ENCODE measurements around the gene ANKMY1. TPM values are rescaled to one million over a fixed set of nuclear protein-coding genes. Genes with fewer than 3 reads are reported as not detected.

Gene ANKMY1
- total and polyA plus RNA-seq, 2 experiments from 2014 or later: 2.3 to 8.9 TPM

DNA sequence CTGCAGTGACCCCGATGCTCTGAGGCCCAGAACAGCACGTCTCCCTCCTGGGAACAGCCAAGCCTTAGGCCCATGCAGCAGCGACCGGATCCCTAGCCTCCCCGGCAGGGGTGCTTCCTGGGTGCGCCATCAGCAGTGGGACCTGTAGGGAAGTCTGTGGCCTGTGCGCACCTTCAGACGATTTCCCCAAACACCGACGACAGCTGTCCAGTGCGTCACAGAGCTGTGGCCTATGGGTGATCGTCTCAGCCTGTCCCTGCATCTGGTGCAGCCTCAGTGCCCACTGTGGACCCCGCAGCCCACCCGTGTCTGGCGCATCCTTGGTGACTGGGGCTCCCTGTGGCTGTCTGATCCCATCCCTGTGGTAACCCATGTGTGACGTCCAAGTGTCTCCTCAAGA is 113.3 kb downstream of the ANKMY1 start:
- H3K4me1 Mint-ChIP-seq: peaks cover under 1% of the 10 kb centered on the region; the same call in 2 of the 3 replicates
- no peak for ATAC-seq
- Histone ChIP-seq H3K4me1 (ENCODE audit: insufficient read depth) (no peaks in the 10 kb centered on the region), H3K27ac (ENCODE audit: low read depth) (no peak overlapping the region), H3K4me2 (no peak overlapping the region), H3F3A (replicated peaks; ENCODE audit: low read depth) (no peaks in the 10 kb centered on the region), H4K20me1 (replicated peaks; ENCODE audit: insufficient read depth) (no peaks in the 10 kb centered on the region), H3K9me2 (ENCODE audit: insufficient read depth) (no peaks in the 10 kb centered on the region), H3K79me2 (replicated peaks; ENCODE audit: insufficient read depth) (no peaks in the 10 kb centered on the region), H3K27me3 (ENCODE audit: insufficient read depth) (no peaks in the 10 kb centered on the region), H3K36me3 (ENCODE audit: insufficient read depth) (no peaks in the 10 kb centered on the region), H3K4me3 (no peak overlapping the region), H2AFZ (no peak overlapping the region)
- no peak overlapping the region for H3K4me3 Mint-ChIP-seq
- peaks cover 5% of the 10 kb centered on the region for H3K27me3 Mint-ChIP-seq (ENCODE audit: insufficient read depth, low read depth, poor library complexity)
- TF ChIP-seq EZH2phosphoT487 (IDR thresholded peaks at IDR 0.05; ENCODE audit: unreplicated experiment) (no peak), EZH2 (IDR thresholded peaks at IDR 0.05; ENCODE audit: low read depth, unreplicated experiment) (no peak), NANOG (IDR thresholded peaks at IDR 0.05; ENCODE audit: borderline replicate concordance) (no peak), CREB1 (CRISPR knock-in tag; IDR thresholded peaks at IDR 0.05; ENCODE audit: low read depth) (no peak), ZNF331 (CRISPR knock-in tag; IDR thresholded peaks at IDR 0.05; ENCODE audit: low read depth) (no peak), POLR2AphosphoS5 (IDR thresholded peaks at IDR 0.05; ENCODE audit: low read depth) (no peak), JUNB (IDR thresholded peaks at IDR 0.05; ENCODE audit: unreplicated experiment) (no peak), STAT1 (IDR thresholded peaks at IDR 0.05; ENCODE audit: unreplicated experiment) (no peak), ZNF114 (CRISPR knock-in tag; IDR thresholded peaks at IDR 0.05) (no peak)
- TF ChIP-seq, protein P1, sequence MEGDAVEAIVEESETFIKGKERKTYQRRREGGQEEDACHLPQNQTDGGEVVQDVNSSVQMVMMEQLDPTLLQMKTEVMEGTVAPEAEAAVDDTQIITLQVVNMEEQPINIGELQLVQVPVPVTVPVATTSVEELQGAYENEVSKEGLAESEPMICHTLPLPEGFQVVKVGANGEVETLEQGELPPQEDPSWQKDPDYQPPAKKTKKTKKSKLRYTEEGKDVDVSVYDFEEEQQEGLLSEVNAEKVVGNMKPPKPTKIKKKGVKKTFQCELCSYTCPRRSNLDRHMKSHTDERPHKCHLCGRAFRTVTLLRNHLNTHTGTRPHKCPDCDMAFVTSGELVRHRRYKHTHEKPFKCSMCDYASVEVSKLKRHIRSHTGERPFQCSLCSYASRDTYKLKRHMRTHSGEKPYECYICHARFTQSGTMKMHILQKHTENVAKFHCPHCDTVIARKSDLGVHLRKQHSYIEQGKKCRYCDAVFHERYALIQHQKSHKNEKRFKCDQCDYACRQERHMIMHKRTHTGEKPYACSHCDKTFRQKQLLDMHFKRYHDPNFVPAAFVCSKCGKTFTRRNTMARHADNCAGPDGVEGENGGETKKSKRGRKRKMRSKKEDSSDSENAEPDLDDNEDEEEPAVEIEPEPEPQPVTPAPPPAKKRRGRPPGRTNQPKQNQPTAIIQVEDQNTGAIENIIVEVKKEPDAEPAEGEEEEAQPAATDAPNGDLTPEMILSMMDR (conservative IDR thresholded peaks at IDR 0.05; ENCODE audit: low read depth in 2 of 2): no peak
- TF ChIP-seq, protein P2, sequence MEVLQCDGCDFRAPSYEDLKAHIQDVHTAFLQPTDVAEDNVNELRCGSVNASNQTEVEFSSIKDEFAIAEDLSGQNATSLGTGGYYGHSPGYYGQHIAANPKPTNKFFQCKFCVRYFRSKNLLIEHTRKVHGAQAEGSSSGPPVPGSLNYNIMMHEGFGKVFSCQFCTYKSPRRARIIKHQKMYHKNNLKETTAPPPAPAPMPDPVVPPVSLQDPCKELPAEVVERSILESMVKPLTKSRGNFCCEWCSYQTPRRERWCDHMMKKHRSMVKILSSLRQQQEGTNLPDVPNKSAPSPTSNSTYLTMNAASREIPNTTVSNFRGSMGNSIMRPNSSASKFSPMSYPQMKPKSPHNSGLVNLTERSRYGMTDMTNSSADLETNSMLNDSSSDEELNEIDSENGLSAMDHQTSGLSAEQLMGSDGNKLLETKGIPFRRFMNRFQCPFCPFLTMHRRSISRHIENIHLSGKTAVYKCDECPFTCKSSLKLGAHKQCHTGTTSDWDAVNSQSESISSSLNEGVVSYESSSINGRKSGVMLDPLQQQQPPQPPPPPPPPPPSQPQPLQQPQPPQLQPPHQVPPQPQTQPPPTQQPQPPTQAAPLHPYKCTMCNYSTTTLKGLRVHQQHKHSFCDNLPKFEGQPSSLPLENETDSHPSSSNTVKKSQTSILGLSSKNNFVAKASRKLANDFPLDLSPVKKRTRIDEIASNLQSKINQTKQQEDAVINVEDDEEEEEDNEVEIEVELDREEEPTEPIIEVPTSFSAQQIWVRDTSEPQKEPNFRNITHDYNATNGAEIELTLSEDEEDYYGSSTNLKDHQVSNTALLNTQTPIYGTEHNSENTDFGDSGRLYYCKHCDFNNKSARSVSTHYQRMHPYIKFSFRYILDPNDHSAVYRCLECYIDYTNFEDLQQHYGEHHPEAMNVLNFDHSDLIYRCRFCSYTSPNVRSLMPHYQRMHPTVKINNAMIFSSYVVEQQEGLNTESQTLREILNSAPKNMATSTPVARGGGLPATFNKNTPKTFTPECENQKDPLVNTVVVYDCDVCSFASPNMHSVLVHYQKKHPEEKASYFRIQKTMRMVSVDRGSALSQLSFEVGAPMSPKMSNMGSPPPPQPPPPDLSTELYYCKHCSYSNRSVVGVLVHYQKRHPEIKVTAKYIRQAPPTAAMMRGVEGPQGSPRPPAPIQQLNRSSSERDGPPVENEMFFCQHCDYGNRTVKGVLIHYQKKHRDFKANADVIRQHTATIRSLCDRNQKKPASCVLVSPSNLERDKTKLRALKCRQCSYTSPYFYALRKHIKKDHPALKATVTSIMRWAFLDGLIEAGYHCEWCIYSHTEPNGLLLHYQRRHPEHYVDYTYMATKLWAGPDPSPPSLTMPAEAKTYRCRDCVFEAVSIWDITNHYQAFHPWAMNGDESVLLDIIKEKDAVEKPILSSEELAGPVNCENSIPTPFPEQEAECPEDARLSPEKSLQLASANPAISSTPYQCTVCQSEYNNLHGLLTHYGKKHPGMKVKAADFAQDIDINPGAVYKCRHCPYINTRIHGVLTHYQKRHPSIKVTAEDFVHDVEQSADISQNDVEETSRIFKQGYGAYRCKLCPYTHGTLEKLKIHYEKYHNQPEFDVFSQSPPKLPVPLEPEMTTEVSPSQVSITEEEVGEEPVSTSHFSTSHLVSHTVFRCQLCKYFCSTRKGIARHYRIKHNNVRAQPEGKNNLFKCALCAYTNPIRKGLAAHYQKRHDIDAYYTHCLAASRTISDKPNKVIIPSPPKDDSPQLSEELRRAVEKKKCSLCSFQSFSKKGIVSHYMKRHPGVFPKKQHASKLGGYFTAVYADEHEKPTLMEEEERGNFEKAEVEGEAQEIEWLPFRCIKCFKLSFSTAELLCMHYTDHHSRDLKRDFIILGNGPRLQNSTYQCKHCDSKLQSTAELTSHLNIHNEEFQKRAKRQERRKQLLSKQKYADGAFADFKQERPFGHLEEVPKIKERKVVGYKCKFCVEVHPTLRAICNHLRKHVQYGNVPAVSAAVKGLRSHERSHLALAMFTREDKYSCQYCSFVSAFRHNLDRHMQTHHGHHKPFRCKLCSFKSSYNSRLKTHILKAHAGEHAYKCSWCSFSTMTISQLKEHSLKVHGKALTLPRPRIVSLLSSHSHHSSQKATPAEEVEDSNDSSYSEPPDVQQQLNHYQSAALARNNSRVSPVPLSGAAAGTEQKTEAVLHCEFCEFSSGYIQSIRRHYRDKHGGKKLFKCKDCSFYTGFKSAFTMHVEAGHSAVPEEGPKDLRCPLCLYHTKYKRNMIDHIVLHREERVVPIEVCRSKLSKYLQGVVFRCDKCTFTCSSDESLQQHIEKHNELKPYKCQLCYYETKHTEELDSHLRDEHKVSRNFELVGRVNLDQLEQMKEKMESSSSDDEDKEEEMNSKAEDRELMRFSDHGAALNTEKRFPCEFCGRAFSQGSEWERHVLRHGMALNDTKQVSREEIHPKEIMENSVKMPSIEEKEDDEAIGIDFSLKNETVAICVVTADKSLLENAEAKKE (CRISPR knock-in tag; IDR thresholded peaks at IDR 0.05): no peak
- TF ChIP-seq, protein P3, sequence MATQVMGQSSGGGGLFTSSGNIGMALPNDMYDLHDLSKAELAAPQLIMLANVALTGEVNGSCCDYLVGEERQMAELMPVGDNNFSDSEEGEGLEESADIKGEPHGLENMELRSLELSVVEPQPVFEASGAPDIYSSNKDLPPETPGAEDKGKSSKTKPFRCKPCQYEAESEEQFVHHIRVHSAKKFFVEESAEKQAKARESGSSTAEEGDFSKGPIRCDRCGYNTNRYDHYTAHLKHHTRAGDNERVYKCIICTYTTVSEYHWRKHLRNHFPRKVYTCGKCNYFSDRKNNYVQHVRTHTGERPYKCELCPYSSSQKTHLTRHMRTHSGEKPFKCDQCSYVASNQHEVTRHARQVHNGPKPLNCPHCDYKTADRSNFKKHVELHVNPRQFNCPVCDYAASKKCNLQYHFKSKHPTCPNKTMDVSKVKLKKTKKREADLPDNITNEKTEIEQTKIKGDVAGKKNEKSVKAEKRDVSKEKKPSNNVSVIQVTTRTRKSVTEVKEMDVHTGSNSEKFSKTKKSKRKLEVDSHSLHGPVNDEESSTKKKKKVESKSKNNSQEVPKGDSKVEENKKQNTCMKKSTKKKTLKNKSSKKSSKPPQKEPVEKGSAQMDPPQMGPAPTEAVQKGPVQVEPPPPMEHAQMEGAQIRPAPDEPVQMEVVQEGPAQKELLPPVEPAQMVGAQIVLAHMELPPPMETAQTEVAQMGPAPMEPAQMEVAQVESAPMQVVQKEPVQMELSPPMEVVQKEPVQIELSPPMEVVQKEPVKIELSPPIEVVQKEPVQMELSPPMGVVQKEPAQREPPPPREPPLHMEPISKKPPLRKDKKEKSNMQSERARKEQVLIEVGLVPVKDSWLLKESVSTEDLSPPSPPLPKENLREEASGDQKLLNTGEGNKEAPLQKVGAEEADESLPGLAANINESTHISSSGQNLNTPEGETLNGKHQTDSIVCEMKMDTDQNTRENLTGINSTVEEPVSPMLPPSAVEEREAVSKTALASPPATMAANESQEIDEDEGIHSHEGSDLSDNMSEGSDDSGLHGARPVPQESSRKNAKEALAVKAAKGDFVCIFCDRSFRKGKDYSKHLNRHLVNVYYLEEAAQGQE (IDR thresholded peaks at IDR 0.05; ENCODE audit: unreplicated experiment): no peak
- TF ChIP-seq, protein P4, sequence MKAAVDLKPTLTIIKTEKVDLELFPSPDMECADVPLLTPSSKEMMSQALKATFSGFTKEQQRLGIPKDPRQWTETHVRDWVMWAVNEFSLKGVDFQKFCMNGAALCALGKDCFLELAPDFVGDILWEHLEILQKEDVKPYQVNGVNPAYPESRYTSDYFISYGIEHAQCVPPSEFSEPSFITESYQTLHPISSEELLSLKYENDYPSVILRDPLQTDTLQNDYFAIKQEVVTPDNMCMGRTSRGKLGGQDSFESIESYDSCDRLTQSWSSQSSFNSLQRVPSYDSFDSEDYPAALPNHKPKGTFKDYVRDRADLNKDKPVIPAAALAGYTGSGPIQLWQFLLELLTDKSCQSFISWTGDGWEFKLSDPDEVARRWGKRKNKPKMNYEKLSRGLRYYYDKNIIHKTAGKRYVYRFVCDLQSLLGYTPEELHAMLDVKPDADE (IDR thresholded peaks at IDR 0.05): no peak
- H3K9me3 Mint-ChIP-seq: no peaks in the 10 kb centered on the region
- H3K27ac Mint-ChIP-seq: no peak overlapping the region
- no peak for DNase-seq (ENCODE audit: low spot score)
- H3K36me3 Mint-ChIP-seq (ENCODE audit: low read depth): no peaks in the 10 kb centered on the region
